T-cell (primary cell): Measurements from ENCODE around the gene CREB3. TPM values are rescaled to one million over a fixed set of nuclear protein-coding genes. Genes with fewer than 3 reads are reported as not detected.
A peak's percentile ranks its signal among the peaks of the same experiment; 100 is the strongest.

Experiments
- ATAC-seq, 4 experiments: fragments of 200-7000 bp in 3 of 4; fragments of 150-1000 bp in 1 of 4; cut with Tn5 transposase; replicated peaks in 1 of 4; 1 replicate in 3 of 4; 2 replicates in 1 of 4; pipeline ENCODE4 v1.10.0; 2021; ENCODE audit warnings: moderate library complexity in 3 of 4, mild to moderate bottlenecking in 2 of 4, moderate number of reproducible peaks in 1 of 4
- CTCF ChIA-PET, 2 donors: fragments of 300-600 bp; sonication (Branson Sonifier 250); formaldehyde crosslinking; loops; one replicate each; lab custom pipeline; 2022; ENCODE audit warnings: antibody characterized with exemption in 2 of 2; lab: Charles Lee
- POLR2A ChIA-PET, 2 donors: fragments of 300-600 bp; sonication (Branson Sonifier 250); formaldehyde crosslinking; loops; one replicate each; lab custom pipeline; 2022; ENCODE audit warnings: antibody characterized with exemption in 2 of 2; lab: Charles Lee
- DNase-seq, 35 experiments: peaks; one replicate each; pipeline versions ENCODE4 v3.0.0 to v3.0.0-alpha.2; 2013 to 2023
- H3K27ac ChIP-seq: one replicate; pipeline ENCODE4 v1.5.1; 2013; ENCODE audit warnings: low read length
- H3K27me3 ChIP-seq, 2 experiments: replicated peaks in 1 of 2; 1 replicate in 1 of 2; 2 replicates in 1 of 2; pipeline versions ENCODE4 v1.6.1 to v1.7.0; 2013; ENCODE audit warnings: low read length in 1 of 2, mixed read lengths in 1 of 2; ENCODE audit not compliant: control insufficient read depth in 2 of 2, insufficient read depth in 2 of 2; ENCODE audit errors: extremely low read depth in 1 of 2
- H3K36me3 ChIP-seq, 2 donors: 1 replicate in 1 of 2; 2 replicates in 1 of 2; pipeline versions ENCODE4 v1.6.1 to v1.7.0; 2013; ENCODE audit warnings: low read length in 1 of 2; ENCODE audit not compliant: control insufficient read depth in 2 of 2, insufficient read depth in 1 of 2; ENCODE audit errors: extremely low read depth in 1 of 2
- H3K4me1 ChIP-seq, 2 experiments: 1 replicate in 1 of 2; 2 replicates in 1 of 2; pipeline versions ENCODE4 v1.6.1 to v1.7.0; 2013; ENCODE audit warnings: low read length in 2 of 2, mixed read lengths in 1 of 2; ENCODE audit not compliant: insufficient read depth in 2 of 2, control insufficient read depth in 1 of 2; ENCODE audit errors: extremely low read depth in 1 of 2
- H3K4me3 ChIP-seq, 2 donors: 1 replicate in 1 of 2; 2 replicates in 1 of 2; pipeline versions ENCODE4 v1.5.1 to v1.7.0; 2013; ENCODE audit warnings: mild to moderate bottlenecking in 2 of 2, low read length in 1 of 2, moderate library complexity in 1 of 2; ENCODE audit not compliant: control insufficient read depth in 1 of 2; ENCODE audit errors: extremely low read depth in 1 of 2
- H3K9me3 ChIP-seq: 2 replicates; pipeline ENCODE4 v1.7.0; 2013
- H3K27ac Mint-ChIP-seq, 2 donors: one replicate each; pipeline ENCODE4 v1.8.0; 2020 to 2021; ENCODE audit warnings: mild to moderate bottlenecking in 2 of 2, mixed read lengths in 2 of 2
- H3K27me3 Mint-ChIP-seq, 2 donors: one replicate each; pipeline ENCODE4 v1.8.0; 2021 to 2022; ENCODE audit warnings: mixed read lengths in 2 of 2
- H3K36me3 Mint-ChIP-seq: one replicate; pipeline ENCODE4 v1.8.0; 2021; ENCODE audit warnings: mixed read lengths
- H3K4me1 Mint-ChIP-seq, 3 donors: one replicate each; pipeline ENCODE4 v1.8.0; 2020 to 2022; ENCODE audit warnings: mixed read lengths in 3 of 3, mild to moderate bottlenecking in 1 of 3
- H3K4me3 Mint-ChIP-seq, 3 donors: one replicate each; pipeline ENCODE4 v1.8.0; 2020 to 2022; ENCODE audit warnings: mild to moderate bottlenecking in 3 of 3, mixed read lengths in 3 of 3, moderate library complexity in 3 of 3
- H3K9me3 Mint-ChIP-seq, 3 donors: one replicate each; pipeline ENCODE4 v1.8.0; 2020 to 2022; ENCODE audit warnings: mixed read lengths in 3 of 3
- WGBS: methylation state at CpG from one replicate; pipeline ENCODE4 v1.1.5; 2013; ENCODE audit warnings: missing lambda C conversion rate; ENCODE audit not compliant: insufficient coverage; 5-methylcytosine and 5-hydroxymethylcytosine counted together
- total RNA-seq, 35 experiments: library from RNA in 6 of 35; stranded (reverse) in 6 of 35; fragments of 120-200 nt in 1 of 35; gene quantifications; one replicate each; pipeline versions ENCODE4 v1.2.1 to v1.2.4 and lab custom pipeline; 2013 to 2026

Gene CREB3
- total RNA-seq, 5 donors from 2014 or later (not counting 1 experiment from before 2014, with no cell fraction given) = 15.9 to 22.6 (median 19.3) TPM

- Histone ChIP-seq H3K27me3 (no peaks in the 10 kb centered on the region), H3K4me3 (no peak overlapping the region), H3K9me3 (no peaks in the 10 kb centered on the region), H3K27ac (no peak overlapping the region), H3K36me3 (peaks cover 19 to 64% of the 10 kb centered on the region in 2 donors), H3K4me1 (peaks cover 9 to 34% of the 10 kb centered on the region in 2 experiments)
- Mint-ChIP-seq H3K4me1 (peaks cover 25 to 40% (median 38%) of the 10 kb centered on the region in 3 donors), H3K36me3 (peaks cover 46% of the 10 kb centered on the region), H3K4me3 (no peak overlapping the region), H3K9me3 (no peaks in the 10 kb centered on the region), H3K27me3 (no peaks in the 10 kb centered on the region), H3K27ac (no peak overlapping the region)
- CTCF ChIA-PET = interaction anchor here (1.1 to 3.4 kb wide), 3 partner anchors 11 to 72 kb away, joined by 3 to 13 read pairs (median 4); partner anchors contain the start of genes ARHGEF39 (in 1 of the 2), GBA2 (in 1 of the 2) and RGP1 (in 1 of the 2)
- DNase-seq = no peak
- no peak for ATAC-seq
- POLR2A ChIA-PET = no interaction called here
- 97% methylated on average over 3 of the region's 7 CpGs for WGBS
Measured at GRCh38 chr9:35737143-35737542, 4.7 kb downstream of the CREB3 start.

GRCh38 chr9:35738186-35738585 is 5.7 kb downstream of the CREB3 start:
- Mint-ChIP-seq H3K27me3 (no peaks in the 10 kb centered on the region), H3K36me3 (peaks cover 55% of the 10 kb centered on the region), H3K27ac (no peak overlapping the region), H3K4me1 (peaks cover 28 to 37% (median 35%) of the 10 kb centered on the region in 3 donors), H3K4me3 (no peak overlapping the region), H3K9me3 (no peaks in the 10 kb centered on the region)
- ATAC-seq = no peak
- Histone ChIP-seq H3K36me3 (peaks cover 19 to 72% of the 10 kb centered on the region in 2 donors), H3K4me1 (peaks cover 6 to 28% of the 10 kb centered on the region in 2 experiments), H3K27ac (no peak overlapping the region), H3K9me3 (no peaks in the 10 kb centered on the region), H3K4me3 (no peak overlapping the region), H3K27me3 (no peaks in the 10 kb centered on the region)
- CTCF ChIA-PET = interaction anchor here (0.6 to 3.4 kb wide), 4 partner anchors 10 to 1076 kb away, joined by 3 to 13 read pairs (median 4); partner anchors contain the start of genes GBA2 (in 1 of the 2) and RGP1 (in 1 of the 2)
- 93% methylated on average over 4 of the region's 4 CpGs for WGBS
- POLR2A ChIA-PET = no interaction called here
- DNase-seq = no peak

GRCh38 chr9:35738924-35739323 is 6.5 kb downstream of the CREB3 start:
- Histone ChIP-seq H3K9me3 (no peaks in the 10 kb centered on the region), H3K27me3 (no peaks in the 10 kb centered on the region), H3K27ac (no peak overlapping the region), H3K4me1 (peaks cover 3 to 21% of the 10 kb centered on the region in 2 experiments), H3K36me3 (peaks cover 19 to 80% of the 10 kb centered on the region in 2 donors), H3K4me3 (no peak overlapping the region)
- WGBS = 100% methylated on average over 3 of the region's 7 CpGs
- H3K9me3 Mint-ChIP-seq = no peaks in the 10 kb centered on the region
- DNase-seq (no peak), ATAC-seq (no peak)
- H3K4me1 Mint-ChIP-seq = peaks cover 26 to 35% (median 31%) of the 10 kb centered on the region in 3 donors
- no peaks in the 10 kb centered on the region for H3K27me3 Mint-ChIP-seq
- peaks cover 62% of the 10 kb centered on the region for H3K36me3 Mint-ChIP-seq
- peak overlapping the region in 1 of 2 donors; percentile 39 for H3K27ac Mint-ChIP-seq
- ChIA-PET POLR2A (no interaction called here), CTCF (interaction anchor here in 1 of 2 donors (0.7 to 3.4 kb wide), 2 partner anchors 9 to 11 kb away, joined by 4 to 13 read pairs; partner anchors contain the start of genes GBA2 and RGP1)
- H3K4me3 Mint-ChIP-seq = no peak overlapping the region

GRCh38 chr9:35740243-35740642 is 7.8 kb downstream of the CREB3 start:
- Histone ChIP-seq H3K4me3 (no peak overlapping the region), H3K9me3 (no peaks in the 10 kb centered on the region), H3K4me1 (peaks cover 3 to 19% of the 10 kb centered on the region in 2 experiments), H3K27me3 (no peaks in the 10 kb centered on the region), H3K27ac (no peak overlapping the region), H3K36me3 (peaks cover 19 to 84% of the 10 kb centered on the region in 2 donors)
- ChIA-PET POLR2A (no interaction called here), CTCF (interaction anchor here in 1 of 2 donors (0.5 kb wide), 1 partner anchor 17 kb away, joined by 3 read pairs; no protein-coding TSS in a partner anchor)
- Mint-ChIP-seq H3K9me3 (no peaks in the 10 kb centered on the region), H3K4me3 (no peak overlapping the region), H3K4me1 (peaks cover 28 to 34% (median 34%) of the 10 kb centered on the region in 3 donors), H3K36me3 (peaks cover 62% of the 10 kb centered on the region), H3K27ac (no peak overlapping the region), H3K27me3 (no peaks in the 10 kb centered on the region)
- DNase-seq (no peak), ATAC-seq (no peak)
- WGBS = 95% methylated on average over 4 of the region's 6 CpGs

- Mint-ChIP-seq H3K36me3 (peaks cover 61% of the 10 kb centered on the region), H3K4me1 (peaks cover 36 to 38% (median 37%) of the 10 kb centered on the region in 3 donors), H3K27ac (peak overlapping the region; percentile 36 to 64), H3K4me3 (no peak overlapping the region), H3K27me3 (no peaks in the 10 kb centered on the region), H3K9me3 (no peaks in the 10 kb centered on the region)
- Histone ChIP-seq H3K4me3 (no peak overlapping the region), H3K36me3 (peaks cover 15 to 69% of the 10 kb centered on the region in 2 donors), H3K4me1 (peaks cover 3 to 19% of the 10 kb centered on the region in 2 experiments), H3K27me3 (no peaks in the 10 kb centered on the region), H3K9me3 (no peaks in the 10 kb centered on the region), H3K27ac (no peak overlapping the region)
- ChIA-PET POLR2A (interaction anchor here in 1 of 2 donors (0.6 to 0.7 kb wide), 2 partner anchors 74 to 85 kb away, joined by 3 to 5 read pairs; no protein-coding TSS in a partner anchor), CTCF (interaction anchor here (0.6 to 0.7 kb wide), 2 partner anchors 51 to 690 kb away, joined by 3 to 5 read pairs; no protein-coding TSS in a partner anchor)
- WGBS = 41% methylated on average over 7 of the region's 7 CpGs
- peak in 1 of 35 experiments; percentile 27 for DNase-seq
- peak in 2 of 4 experiments; percentile 30 to 32 for ATAC-seq
Measured at GRCh38 chr9:35741740-35742139, 9.3 kb downstream of the CREB3 start.

- CTCF ChIA-PET = interaction anchor here (0.6 to 1.1 kb wide), 4 partner anchors 13 to 81 kb away, joined by 3 read pairs; partner anchors contain the start of gene ARHGEF39 (in 1 of the 2)
- Mint-ChIP-seq H3K27ac (peak overlapping the region in 1 of 2 donors; percentile 41), H3K27me3 (no peaks in the 10 kb centered on the region), H3K4me3 (no peak overlapping the region), H3K4me1 (peaks cover 52 to 54% (median 54%) of the 10 kb centered on the region in 3 donors), H3K9me3 (no peaks in the 10 kb centered on the region), H3K36me3 (peaks cover 51% of the 10 kb centered on the region)
- Histone ChIP-seq H3K27ac (no peak overlapping the region), H3K27me3 (no peaks in the 10 kb centered on the region), H3K9me3 (no peaks in the 10 kb centered on the region), H3K4me3 (no peak overlapping the region), H3K4me1 (peaks cover 16 to 36% of the 10 kb centered on the region in 2 experiments), H3K36me3 (peaks cover 7 to 52% of the 10 kb centered on the region in 2 donors)
- no peak for DNase-seq
- POLR2A ChIA-PET = no interaction called here
- no peak for ATAC-seq
- WGBS = 100% methylated on average over 1 of the region's 2 CpGs
Measured at GRCh38 chr9:35743452-35743851, 11.0 kb downstream of the CREB3 start.
